K562 (cell line): ENCODE results near the gene PNMA8A. TPM values are rescaled to one million over a fixed set of nuclear protein-coding genes. Genes with fewer than 3 reads are reported as not detected.

Experiments
- polyA plus RNA-seq, 8 experiments: library from polyadenylated mRNA; depleted of rRNA in 4 of 8; stranded (reverse) in 5 of 8; unstranded in 3 of 8; fragments of >200 nt; fragmentation: Nextera tagmentation in 2 of 8; fragmentation: Illumina TruSeq in 1 of 8; extraction: Ambion mirVana in 2 of 8; extraction: Trizol in 1 of 8; gene quantifications; 2 replicates each; pipeline versions ENCODE4 v1.2.1 to v1.2.3, GENCODE V29; 2011 to 2014; ENCODE audit warnings: inconsistent platforms in 1 of 8, missing spikeins in 1 of 8
- total RNA-seq, 7 experiments: library from RNA; depleted of rRNA in 6 of 7; stranded (reverse); fragments of >200 nt in 6 of 7; fragmentation: Illumina TruSeq in 2 of 7; extraction: Trizol in 2 of 7; gene quantifications; 2 replicates each; pipeline versions ENCODE4 v1.2.1 to v1.2.3, GENCODE V29; 2011 to 2021; ENCODE audit warnings: low replicate concordance in 1 of 7

Gene PNMA8A
- total and polyA plus RNA-seq, 9 of the 15 experiments (the other 6 are each of a cell fraction or from before 2014, with no cell fraction given): 6.6 to 23.8 (median 14.9) TPM

Other genes starting within 250 kb of the PNMA8A start
Only the 7 nearest of the 11 such genes appear.
- gene PPP5C, start 124.5 kb downstream of the PNMA8A start, total RNA-seq (2014; rRNA removed): 109 and 143 TPM in 2 replicates
- 60.3 and 69.4 TPM in 2 replicates for gene PPP5C, start 124.5 kb downstream of the PNMA8A start, total RNA-seq (2014; rRNA removed; fragmentation: Illumina TruSeq; extraction: Trizol)
- gene PPP5C, start 124.5 kb downstream of the PNMA8A start, total RNA-seq (2015; rRNA removed; fragmentation: Illumina TruSeq; extraction: Trizol): 86.3 and 88.6 TPM in 2 replicates
- gene PPP5C, start 124.5 kb downstream of the PNMA8A start, total RNA-seq (2021): 99.9 and 108 TPM in 2 replicates
- gene PPP5C, start 124.5 kb downstream of the PNMA8A start, polyA plus RNA-seq (2011; rRNA removed): 131 and 136 TPM in 2 replicates
- 163 and 166 TPM in 2 replicates for gene PPP5C, start 124.5 kb downstream of the PNMA8A start, polyA plus RNA-seq (2014; fragmentation: Illumina TruSeq; extraction: Trizol)
- 1 to 10 TPM; 1.9 to 4.9 TPM for gene PPP5C, start 124.5 kb downstream of the PNMA8A start, polyA plus RNA-seq (2014; fragmentation: Nextera tagmentation; extraction: Ambion mirVana)
- gene PPP5C, start 124.5 kb downstream of the PNMA8A start, polyA plus RNA-seq (2014; rRNA removed): 134 and 145 TPM in 2 replicates
- gene CCDC8, start 58.0 kb downstream of the PNMA8A start, total RNA-seq (2014; rRNA removed): 30.8 and 32.4 TPM in 2 replicates
- gene CCDC8, start 58.0 kb downstream of the PNMA8A start, total RNA-seq (2014; rRNA removed; fragmentation: Illumina TruSeq; extraction: Trizol): 6.6 and 9.7 TPM in 2 replicates
- gene CCDC8, start 58.0 kb downstream of the PNMA8A start, total RNA-seq (2015; rRNA removed; fragmentation: Illumina TruSeq; extraction: Trizol): 21.6 and 22.3 TPM in 2 replicates
- gene CCDC8, start 58.0 kb downstream of the PNMA8A start, total RNA-seq (2021): 21.9 and 22.5 TPM in 2 replicates
- 8.0 and 9.1 TPM in 2 replicates for gene CCDC8, start 58.0 kb downstream of the PNMA8A start, polyA plus RNA-seq (2011; rRNA removed)
- 15.6 and 17.8 TPM in 2 replicates for gene CCDC8, start 58.0 kb downstream of the PNMA8A start, polyA plus RNA-seq (2014; fragmentation: Illumina TruSeq; extraction: Trizol)
- 1 to 10 TPM in 1 of 2 experiments, under 1 TPM in 1; 0.68 to 1.5 TPM for gene CCDC8, start 58.0 kb downstream of the PNMA8A start, polyA plus RNA-seq (2014; fragmentation: Nextera tagmentation; extraction: Ambion mirVana)
- 19.9 and 20.8 TPM in 2 replicates for gene CCDC8, start 58.0 kb downstream of the PNMA8A start, polyA plus RNA-seq (2014; rRNA removed)
- gene PNMA8C, start 42.6 kb downstream of the PNMA8A start, total RNA-seq (2014; rRNA removed): 0.04 and 0.05 TPM in 2 replicates
- gene PNMA8C, start 42.6 kb downstream of the PNMA8A start, total RNA-seq (2014; rRNA removed; fragmentation: Illumina TruSeq; extraction: Trizol): not detected in 2 replicates
- gene PNMA8C, start 42.6 kb downstream of the PNMA8A start, total RNA-seq (2015; rRNA removed; fragmentation: Illumina TruSeq; extraction: Trizol): 0.04 TPM in 1 of 2 replicates, not detected in the other
- gene PNMA8C, start 42.6 kb downstream of the PNMA8A start, total RNA-seq (2021): 0.04 TPM in 1 of 2 replicates, not detected in the other
- gene PNMA8C, start 42.6 kb downstream of the PNMA8A start, polyA plus RNA-seq (2011; rRNA removed): 0.01 TPM in 1 of 2 replicates, not detected in the other
- gene PNMA8C, start 42.6 kb downstream of the PNMA8A start, polyA plus RNA-seq (2014; fragmentation: Illumina TruSeq; extraction: Trizol): not detected in 2 replicates
- gene PNMA8C, start 42.6 kb downstream of the PNMA8A start, polyA plus RNA-seq (2014; fragmentation: Nextera tagmentation; extraction: Ambion mirVana): not detected
- 0.05 TPM in 1 of 2 replicates, not detected in the other for gene PNMA8C, start 42.6 kb downstream of the PNMA8A start, polyA plus RNA-seq (2014; rRNA removed)
- gene PNMA8B, start 24.3 kb upstream of the PNMA8A start, total RNA-seq (2014; rRNA removed): 0.04 TPM in 1 of 2 replicates, not detected in the other
- not detected in 2 replicates for gene PNMA8B, start 24.3 kb upstream of the PNMA8A start, total RNA-seq (2014; rRNA removed; fragmentation: Illumina TruSeq; extraction: Trizol)
- gene PNMA8B, start 24.3 kb upstream of the PNMA8A start, total RNA-seq (2015; rRNA removed; fragmentation: Illumina TruSeq; extraction: Trizol): not detected in 2 replicates
- 0.02 TPM in 1 of 2 replicates, not detected in the other for gene PNMA8B, start 24.3 kb upstream of the PNMA8A start, total RNA-seq (2021)
- gene PNMA8B, start 24.3 kb upstream of the PNMA8A start, polyA plus RNA-seq (2011; rRNA removed): not detected in 2 replicates
- gene PNMA8B, start 24.3 kb upstream of the PNMA8A start, polyA plus RNA-seq (2014; fragmentation: Illumina TruSeq; extraction: Trizol): not detected in 2 replicates
- not detected for gene PNMA8B, start 24.3 kb upstream of the PNMA8A start, polyA plus RNA-seq (2014; fragmentation: Nextera tagmentation; extraction: Ambion mirVana)
- not detected in 2 replicates for gene PNMA8B, start 24.3 kb upstream of the PNMA8A start, polyA plus RNA-seq (2014; rRNA removed)
- gene CALM3, start 129.8 kb upstream of the PNMA8A start, total RNA-seq (2014; rRNA removed): 149 and 180 TPM in 2 replicates
- gene CALM3, start 129.8 kb upstream of the PNMA8A start, total RNA-seq (2014; rRNA removed; fragmentation: Illumina TruSeq; extraction: Trizol): 126 and 150 TPM in 2 replicates
- 154 and 156 TPM in 2 replicates for gene CALM3, start 129.8 kb upstream of the PNMA8A start, total RNA-seq (2015; rRNA removed; fragmentation: Illumina TruSeq; extraction: Trizol)
- gene CALM3, start 129.8 kb upstream of the PNMA8A start, total RNA-seq (2021): 277 TPM in 2 replicates
- gene CALM3, start 129.8 kb upstream of the PNMA8A start, polyA plus RNA-seq (2011; rRNA removed): 255 and 327 TPM in 2 replicates
- 307 and 350 TPM in 2 replicates for gene CALM3, start 129.8 kb upstream of the PNMA8A start, polyA plus RNA-seq (2014; fragmentation: Illumina TruSeq; extraction: Trizol)
- 10 to 100 TPM; 34.6 to 40.2 TPM for gene CALM3, start 129.8 kb upstream of the PNMA8A start, polyA plus RNA-seq (2014; fragmentation: Nextera tagmentation; extraction: Ambion mirVana)
- gene CALM3, start 129.8 kb upstream of the PNMA8A start, polyA plus RNA-seq (2014; rRNA removed): 266 and 273 TPM in 2 replicates
- 0.61 and 1.5 TPM in 2 replicates for gene PTGIR, start 153.5 kb upstream of the PNMA8A start, total RNA-seq (2014; rRNA removed)
- gene PTGIR, start 153.5 kb upstream of the PNMA8A start, total RNA-seq (2014; rRNA removed; fragmentation: Illumina TruSeq; extraction: Trizol): 0.18 and 0.45 TPM in 2 replicates
- 0.30 and 0.36 TPM in 2 replicates for gene PTGIR, start 153.5 kb upstream of the PNMA8A start, total RNA-seq (2015; rRNA removed; fragmentation: Illumina TruSeq; extraction: Trizol)
- gene PTGIR, start 153.5 kb upstream of the PNMA8A start, total RNA-seq (2021): 1.4 and 1.9 TPM in 2 replicates
- gene PTGIR, start 153.5 kb upstream of the PNMA8A start, polyA plus RNA-seq (2011; rRNA removed): 1.7 and 2.0 TPM in 2 replicates
- 0.58 and 0.65 TPM in 2 replicates for gene PTGIR, start 153.5 kb upstream of the PNMA8A start, polyA plus RNA-seq (2014; fragmentation: Illumina TruSeq; extraction: Trizol)
- gene PTGIR, start 153.5 kb upstream of the PNMA8A start, polyA plus RNA-seq (2014; fragmentation: Nextera tagmentation; extraction: Ambion mirVana): under 1 TPM in 1 of 2 experiments, not detected in 1; 0.11 TPM
- 1.7 and 3.4 TPM in 2 replicates for gene PTGIR, start 153.5 kb upstream of the PNMA8A start, polyA plus RNA-seq (2014; rRNA removed)
- not detected in 2 replicates for gene GNG8, start 164.6 kb upstream of the PNMA8A start, total RNA-seq (2014; rRNA removed)
- gene GNG8, start 164.6 kb upstream of the PNMA8A start, total RNA-seq (2014; rRNA removed; fragmentation: Illumina TruSeq; extraction: Trizol): not detected in 2 replicates
- not detected in 2 replicates for gene GNG8, start 164.6 kb upstream of the PNMA8A start, total RNA-seq (2015; rRNA removed; fragmentation: Illumina TruSeq; extraction: Trizol)
- gene GNG8, start 164.6 kb upstream of the PNMA8A start, total RNA-seq (2021): not detected in 2 replicates
- gene GNG8, start 164.6 kb upstream of the PNMA8A start, polyA plus RNA-seq (2011; rRNA removed): not detected in 2 replicates
- not detected in 2 replicates for gene GNG8, start 164.6 kb upstream of the PNMA8A start, polyA plus RNA-seq (2014; fragmentation: Illumina TruSeq; extraction: Trizol)
- gene GNG8, start 164.6 kb upstream of the PNMA8A start, polyA plus RNA-seq (2014; fragmentation: Nextera tagmentation; extraction: Ambion mirVana): 1 to 10 TPM in 1 of 2 experiments, not detected in 1; 1.3 TPM
- gene GNG8, start 164.6 kb upstream of the PNMA8A start, polyA plus RNA-seq (2014; rRNA removed): not detected in 2 replicates